HUDEP-2 (cell line): ENCODE data around the gene PTPN12.
A peak's percentile ranks its signal among the peaks of the same experiment; 100 is the strongest.
"Not testable (repeated sequence)": the region's sequence is repeated elsewhere in the genome, so short reads cannot be mapped to it uniquely, and the experiment has no call there.

Experiments used
- DNase-seq, 76 experiments: peaks; one replicate each; lab custom pipeline; 2025; ENCODE audit not compliant: unreplicated experiment in 76 of 76; lab: John Stamatoyannopoulos, UW

The PTPN12 gene

GRCh38 chr7:77537136-77537777, at the start of gene PTPN12:
Gene PTPN12, plus strand, starts transcription at chr7:77537295. Its CDS starts 252 bp downstream, at chr7:77537547.
- DNase-seq, result peak in 13 of 76 experiments; percentile 6 to 84 (median 48)

GRCh38 chr7:77488986-77489385, 48.1 kb upstream of the PTPN12 start:
- DNase-seq, result no peak

GRCh38 chr7:77497079-77497478, 40.0 kb upstream of the PTPN12 start:
- no peak for DNase-seq

GRCh38 chr7:77498659-77499379, 38.3 kb upstream of the PTPN12 start:
- DNase-seq, result no peak

GRCh38 chr7:77501192-77501515, 35.9 kb upstream of the PTPN12 start:
- no peak for DNase-seq

GRCh38 chr7:77504951-77505350, 32.1 kb upstream of the PTPN12 start:
- no peak for DNase-seq

- no peak for DNase-seq
Measured at GRCh38 chr7:77506899-77507298, 30.2 kb upstream of the PTPN12 start.

GRCh38 chr7:77513002-77513670, 24.0 kb upstream of the PTPN12 start:
- not testable (repeated sequence) for DNase-seq

- DNase-seq, result no peak
Measured at GRCh38 chr7:77516085-77516484, 21.0 kb upstream of the PTPN12 start.

- no peak for DNase-seq
Measured at GRCh38 chr7:77520261-77520660, 16.8 kb upstream of the PTPN12 start.

- DNase-seq, result not testable (repeated sequence)
Measured at GRCh38 chr7:77521537-77521936, 15.6 kb upstream of the PTPN12 start.

GRCh38 chr7:77524731-77525130, 12.4 kb upstream of the PTPN12 start:
- DNase-seq, result no peak

GRCh38 chr7:77525231-77525630, 11.9 kb upstream of the PTPN12 start:
- no peak for DNase-seq

GRCh38 chr7:77528368-77528767, 8.7 kb upstream of the PTPN12 start:
- no peak for DNase-seq

- DNase-seq, result no peak
Measured at GRCh38 chr7:77529279-77529678, 7.8 kb upstream of the PTPN12 start.

- DNase-seq, result peak in 1 of 76 experiments; percentile 2
Measured at GRCh38 chr7:77531038-77531437, 6.1 kb upstream of the PTPN12 start.

- DNase-seq, result no peak
Measured at GRCh38 chr7:77532247-77532646, 4.8 kb upstream of the PTPN12 start.

- not testable (repeated sequence) for DNase-seq
Measured at GRCh38 chr7:77532732-77533131, 4.4 kb upstream of the PTPN12 start.

- DNase-seq, result not testable (repeated sequence)
Measured at GRCh38 chr7:77534046-77534445, 3.0 kb upstream of the PTPN12 start.

GRCh38 chr7:77536017-77536412, 1.1 kb upstream of the PTPN12 start:
- no peak for DNase-seq

GRCh38 chr7:77536413-77537135, 521 bp upstream of the PTPN12 start:
- peak; percentile 32 to 97 (median 92) for DNase-seq
